K562 (cell line): ENCODE results near the gene CCDC187. TPM values are rescaled to one million over a fixed set of nuclear protein-coding genes. Genes with fewer than 3 reads are reported as not detected.

Experiments
- ATAC-seq: fragments of 200-7000 bp; cut with Tn5 transposase; 3 replicates; pipeline ENCODE4 v1.9.1; 2020; ENCODE audit warnings: moderate library complexity
- BruUV-seq: library from RNA; stranded (reverse); fragments of 400-500 nt; replicated peaks from 2 replicates; lab custom pipeline; 2021; lab: Mats Ljungman, UMichigan
- CTCF ChIA-PET: fragments of 300-600 bp; formaldehyde crosslinking; extraction: SDS; loops from one replicate; lab custom pipeline; 2021; ENCODE audit warnings: low intra/inter-chr PET ratio; lab: Yijun Ruan, JAX
- POLR2A ChIA-PET: fragments of 300-600, 350-650 bp; sonication (Branson Sonifier 250); formaldehyde crosslinking; extraction: SDS; loops from one replicate; lab custom pipeline; 2021; ENCODE audit warnings: antibody characterized with exemption, inconsistent platforms; lab: Yijun Ruan, JAX
- DNase-seq, 4 experiments: peaks; one replicate each; pipeline versions ENCODE4 v3.0.0 to v3.0.0-alpha.2; 2011 to 2018; ENCODE audit warnings: low spot score in 3 of 4, mixed read lengths in 3 of 4; ENCODE audit errors: extremely low read depth in 1 of 4
- FAIRE-seq: peaks from 2 replicates; lab custom pipeline; 2011; peaks lifted over from hg19 to GRCh38; lab: Jason Lieb, UNC
- H2AFZ ChIP-seq: 2 replicates; pipeline ENCODE4 v1.6.0; 2011; ENCODE audit warnings: low read depth, low read length, control low read depth, inconsistent platforms
- H3K27ac ChIP-seq: fragments of 200-600 bp; 3 replicates; pipeline ENCODE4 v1.8.0; 2011; ENCODE audit warnings: low read depth, mild to moderate bottlenecking, control low read depth, inconsistent platforms, low read length, moderate library complexity, mixed read lengths; ENCODE audit errors: extremely low read depth
- H3K27me3 ChIP-seq, 2 experiments: fragments of 300-600 bp in 1 of 2; 2 replicates in 1 of 2; 3 replicates in 1 of 2; pipeline versions ENCODE4 v1.6.0 to v1.8.0; 2011; ENCODE audit warnings: inconsistent platforms in 2 of 2, low read length in 2 of 2, mild to moderate bottlenecking in 1 of 2, mixed read lengths in 1 of 2, moderate library complexity in 1 of 2; ENCODE audit not compliant: control insufficient read depth in 2 of 2, insufficient read depth in 2 of 2
- H3K36me3 ChIP-seq: fragments of 300-600 bp; 3 replicates; pipeline ENCODE4 v1.8.0; 2011; ENCODE audit warnings: mild to moderate bottlenecking, low read length, inconsistent platforms; ENCODE audit not compliant: control insufficient read depth, insufficient read depth
- H3K4me1 ChIP-seq, 2 experiments: fragments of 200-600 bp in 1 of 2; replicated peaks in 1 of 2; 2 replicates in 1 of 2; 3 replicates in 1 of 2; pipeline versions ENCODE4 v1.5.1 to v1.8.0; 2011; ENCODE audit warnings: inconsistent platforms in 2 of 2, low read length in 2 of 2, mild to moderate bottlenecking in 1 of 2, mixed read lengths in 1 of 2, moderate library complexity in 1 of 2; ENCODE audit not compliant: control insufficient read depth in 2 of 2, insufficient read depth in 2 of 2
- H3K4me2 ChIP-seq: 2 replicates; pipeline ENCODE4 v1.6.1; 2011; ENCODE audit warnings: low read length, control low read depth, inconsistent platforms, mixed read lengths; ENCODE audit not compliant: insufficient read depth
- H3K4me3 ChIP-seq: fragments of 200-600 bp; sonication (generic), shearing (Covaris generic); 2 replicates; pipeline ENCODE4 v1.5.1; 2016; ENCODE audit warnings: control low read depth, inconsistent platforms
- H3K79me2 ChIP-seq: fragments of 200-600 bp; 3 replicates; pipeline ENCODE4 v1.8.0; 2011; ENCODE audit warnings: low read length, inconsistent platforms; ENCODE audit not compliant: control insufficient read depth, insufficient read depth
- H3K9ac ChIP-seq, 2 experiments: 2 replicates each; pipeline versions ENCODE4 v1.6.0 to v1.6.1; 2011; ENCODE audit warnings: low read depth in 2 of 2, low read length in 2 of 2, control low read depth in 1 of 2, inconsistent platforms in 1 of 2, mild to moderate bottlenecking in 1 of 2, mixed read lengths in 1 of 2; ENCODE audit not compliant: insufficient read depth in 1 of 2
- H3K9me1 ChIP-seq: one replicate; pipeline ENCODE4 v1.6.0; 2011; ENCODE audit warnings: inconsistent platforms, mild to moderate bottlenecking, low read length, moderate library complexity; ENCODE audit not compliant: control insufficient read depth, insufficient read depth
- H3K9me3 ChIP-seq: replicated peaks from 2 replicates; pipeline ENCODE4 v1.5.1; 2011; ENCODE audit warnings: low read depth, low read length, inconsistent platforms; ENCODE audit not compliant: control insufficient read depth, insufficient read depth
- H4K20me1 ChIP-seq: replicated peaks from 2 replicates; pipeline ENCODE4 v1.6.1; 2011; ENCODE audit warnings: low read length, inconsistent platforms, mixed read lengths; ENCODE audit not compliant: control insufficient read depth, insufficient read depth
- TFE3 ChIP-seq: fragments of 450-650 bp; formaldehyde crosslinking; IDR thresholded peaks from 2 replicates; pipeline ENCODE4 v1.4.0; 2020; ENCODE audit warnings: mild to moderate bottlenecking, mixed read lengths
- ZKSCAN1 ChIP-seq: fragments of 150-350 bp; IDR thresholded peaks from 2 replicates; pipeline ENCODE4 v1.6.1; 2016; ENCODE audit warnings: low read depth, low read length
- ZNF197 ChIP-seq: fragments of 200-800 bp; sonication (Bioruptor generic); IDR thresholded peaks from 2 replicates; pipeline ENCODE4 v1.6.1; 2016; ENCODE audit warnings: low read depth, missing genetic modification characterization, missing compliant biosample characterization
- ZNF507 ChIP-seq: conservative IDR thresholded peaks from 2 replicates; pipeline ENCODE4 v1.6.1; 2017; ENCODE audit warnings: missing genetic modification characterization, missing compliant biosample characterization
- WGBS: fragments of 100-300 bp; shearing (Covaris generic); methylation state at CpG from one replicate; pipeline ENCODE4 v1.1.6; 2016; ENCODE audit warnings: low coverage, mixed read lengths; ENCODE audit not compliant: insufficient coverage; ENCODE audit errors: missing lambda C conversion rate; 5-methylcytosine and 5-hydroxymethylcytosine counted together
- in situ Hi-C: fragments of 300-500 bp; cut with MboI; formaldehyde crosslinking; loops from 4 replicates; pipeline ENCODE4 v1.15.0; 2018; ENCODE audit warnings: inconsistent platforms, mixed read lengths
- intact Hi-C: fragments of 100-400 bp; cut with micrococcal nuclease; formaldehyde crosslinking; loops from 2 replicates; pipeline ENCODE4 v1.14.2; 2022
- polyA plus RNA-seq, 8 experiments: library from polyadenylated mRNA; depleted of rRNA in 4 of 8; stranded (reverse) in 5 of 8; unstranded in 3 of 8; fragments of >200 nt; fragmentation: Nextera tagmentation in 2 of 8; fragmentation: Illumina TruSeq in 1 of 8; extraction: Ambion mirVana in 2 of 8; extraction: Trizol in 1 of 8; gene quantifications; 2 replicates each; pipeline versions ENCODE4 v1.2.1 to v1.2.3, GENCODE V29; 2011 to 2014; ENCODE audit warnings: inconsistent platforms in 1 of 8, missing spikeins in 1 of 8
- total RNA-seq, 7 experiments: library from RNA; depleted of rRNA in 6 of 7; stranded (reverse); fragments of >200 nt in 6 of 7; fragmentation: Illumina TruSeq in 2 of 7; extraction: Trizol in 2 of 7; gene quantifications; 2 replicates each; pipeline versions ENCODE4 v1.2.1 to v1.2.3, GENCODE V29; 2011 to 2021; ENCODE audit warnings: low replicate concordance in 1 of 7

The CCDC187 gene
- total and polyA plus RNA-seq, 9 of the 15 experiments (the other 6 are each of a cell fraction or from before 2014, with no cell fraction given), result not detected

- H3K4me3 ChIP-seq, result no peak overlapping the region
- 94% methylated on average over 35 of the region's 38 CpGs for WGBS
- DNase-seq (no peak), FAIRE-seq (no peak), ATAC-seq (no peak)
- H3K4me2 ChIP-seq, result no peak overlapping the region
- peaks cover 27% of the 10 kb centered on the region; the same call in 2 of the 3 replicates for H3K79me2 ChIP-seq
- in situ Hi-C loops, result no loop called here
- H3K9me3 ChIP-seq, result no peaks in the 10 kb centered on the region
- no peak overlapping the region for H3K27ac ChIP-seq
- no peak for TF ChIP-seq ZKSCAN1
- TF ChIP-seq ZNF507 (tag), result no peak
- no peak for TF ChIP-seq ZNF197 (CRISPR knock-in tag)
- TF ChIP-seq TFE3 (CRISPR knock-in tag), result no peak
- peaks cover 24% of the 10 kb centered on the region for H4K20me1 ChIP-seq
- peaks cover 14 to 57% of the 10 kb centered on the region in 2 experiments; a peak in 4 of 5 replicates for H3K4me1 ChIP-seq
- CTCF ChIA-PET, result no interaction called here
- POLR2A ChIA-PET, result interaction anchor here (0.6 to 0.7 kb wide), 2 partner anchors 447 to 1822 kb away, joined by 3 read pairs; no protein-coding TSS in a partner anchor
- no peaks in the 10 kb centered on the region for H3K27me3 ChIP-seq
- no TSS peak for BruUV-seq
- peaks cover 83% of the 10 kb centered on the region for H3K36me3 ChIP-seq
- no peak overlapping the region for H2AFZ ChIP-seq
- no peak overlapping the region; a peak in 1 of 4 replicates for H3K9ac ChIP-seq
- intact Hi-C loops, result no loop called here
- H3K9me1 ChIP-seq, result peaks cover 3% of the 10 kb centered on the region
Measured at GRCh38 chr9:136222166-136222905, 81.6 kb downstream of the CCDC187 start.
